HL-60 (cell line): ENCODE data around the gene CFTR.

Experiments used
- GABPA ChIP-seq: IDR thresholded peaks from 2 replicates; pipeline ENCODE4 v1.6.1; 2012; ENCODE audit warnings: low read depth
- POLR2AphosphoS5 ChIP-seq: IDR thresholded peaks from 2 replicates; pipeline ENCODE4 v1.6.1; 2012; ENCODE audit warnings: low read depth
- TF ChIP-seq, protein P1 (sequence below): IDR thresholded peaks from one replicate; pipeline ENCODE4 v1.5.1; 2011; ENCODE audit warnings: low read length, control low read depth, inconsistent platforms; ENCODE audit not compliant: insufficient read depth
- TF ChIP-seq, protein P2 (sequence below): IDR thresholded peaks from 2 replicates; pipeline ENCODE4 v1.6.1; 2012; ENCODE audit warnings: low read depth; ENCODE audit not compliant: insufficient replicate concordance

DNA sequence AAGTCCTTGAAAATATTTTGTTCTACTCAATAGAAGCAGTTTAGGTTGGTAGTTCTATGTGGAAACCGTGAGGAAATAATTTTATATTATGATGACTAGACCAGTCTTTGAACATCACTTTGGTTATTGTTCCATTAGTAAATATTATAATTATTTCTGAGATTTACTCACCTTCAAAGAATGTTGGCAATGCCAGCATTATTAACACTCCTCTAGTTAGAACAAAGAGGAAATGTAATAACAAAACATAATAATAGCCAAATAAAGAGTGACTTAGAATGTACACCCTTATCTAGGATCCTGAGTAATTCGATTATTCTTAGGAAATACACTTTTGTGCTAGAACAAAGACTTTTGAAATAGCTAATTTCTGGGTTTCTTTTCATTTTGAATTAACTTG, 121.1 kb downstream of the CFTR start:
- TF ChIP-seq, protein P1, sequence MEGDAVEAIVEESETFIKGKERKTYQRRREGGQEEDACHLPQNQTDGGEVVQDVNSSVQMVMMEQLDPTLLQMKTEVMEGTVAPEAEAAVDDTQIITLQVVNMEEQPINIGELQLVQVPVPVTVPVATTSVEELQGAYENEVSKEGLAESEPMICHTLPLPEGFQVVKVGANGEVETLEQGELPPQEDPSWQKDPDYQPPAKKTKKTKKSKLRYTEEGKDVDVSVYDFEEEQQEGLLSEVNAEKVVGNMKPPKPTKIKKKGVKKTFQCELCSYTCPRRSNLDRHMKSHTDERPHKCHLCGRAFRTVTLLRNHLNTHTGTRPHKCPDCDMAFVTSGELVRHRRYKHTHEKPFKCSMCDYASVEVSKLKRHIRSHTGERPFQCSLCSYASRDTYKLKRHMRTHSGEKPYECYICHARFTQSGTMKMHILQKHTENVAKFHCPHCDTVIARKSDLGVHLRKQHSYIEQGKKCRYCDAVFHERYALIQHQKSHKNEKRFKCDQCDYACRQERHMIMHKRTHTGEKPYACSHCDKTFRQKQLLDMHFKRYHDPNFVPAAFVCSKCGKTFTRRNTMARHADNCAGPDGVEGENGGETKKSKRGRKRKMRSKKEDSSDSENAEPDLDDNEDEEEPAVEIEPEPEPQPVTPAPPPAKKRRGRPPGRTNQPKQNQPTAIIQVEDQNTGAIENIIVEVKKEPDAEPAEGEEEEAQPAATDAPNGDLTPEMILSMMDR: no peak
- TF ChIP-seq, protein P2, sequence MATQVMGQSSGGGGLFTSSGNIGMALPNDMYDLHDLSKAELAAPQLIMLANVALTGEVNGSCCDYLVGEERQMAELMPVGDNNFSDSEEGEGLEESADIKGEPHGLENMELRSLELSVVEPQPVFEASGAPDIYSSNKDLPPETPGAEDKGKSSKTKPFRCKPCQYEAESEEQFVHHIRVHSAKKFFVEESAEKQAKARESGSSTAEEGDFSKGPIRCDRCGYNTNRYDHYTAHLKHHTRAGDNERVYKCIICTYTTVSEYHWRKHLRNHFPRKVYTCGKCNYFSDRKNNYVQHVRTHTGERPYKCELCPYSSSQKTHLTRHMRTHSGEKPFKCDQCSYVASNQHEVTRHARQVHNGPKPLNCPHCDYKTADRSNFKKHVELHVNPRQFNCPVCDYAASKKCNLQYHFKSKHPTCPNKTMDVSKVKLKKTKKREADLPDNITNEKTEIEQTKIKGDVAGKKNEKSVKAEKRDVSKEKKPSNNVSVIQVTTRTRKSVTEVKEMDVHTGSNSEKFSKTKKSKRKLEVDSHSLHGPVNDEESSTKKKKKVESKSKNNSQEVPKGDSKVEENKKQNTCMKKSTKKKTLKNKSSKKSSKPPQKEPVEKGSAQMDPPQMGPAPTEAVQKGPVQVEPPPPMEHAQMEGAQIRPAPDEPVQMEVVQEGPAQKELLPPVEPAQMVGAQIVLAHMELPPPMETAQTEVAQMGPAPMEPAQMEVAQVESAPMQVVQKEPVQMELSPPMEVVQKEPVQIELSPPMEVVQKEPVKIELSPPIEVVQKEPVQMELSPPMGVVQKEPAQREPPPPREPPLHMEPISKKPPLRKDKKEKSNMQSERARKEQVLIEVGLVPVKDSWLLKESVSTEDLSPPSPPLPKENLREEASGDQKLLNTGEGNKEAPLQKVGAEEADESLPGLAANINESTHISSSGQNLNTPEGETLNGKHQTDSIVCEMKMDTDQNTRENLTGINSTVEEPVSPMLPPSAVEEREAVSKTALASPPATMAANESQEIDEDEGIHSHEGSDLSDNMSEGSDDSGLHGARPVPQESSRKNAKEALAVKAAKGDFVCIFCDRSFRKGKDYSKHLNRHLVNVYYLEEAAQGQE: no peak
- TF ChIP-seq POLR2AphosphoS5: no peak
- no peak for TF ChIP-seq GABPA
